ENCODE results near the gene PKIG.

Gene PKIG

GRCh38 chr20:44646641-44647274, 64.4 kb downstream of the PKIG start:
- H3K27ac ChIP-seq: no peak overlapping the region

GRCh38 chr20:44648068-44648467, 65.7 kb downstream of the PKIG start:
- TF ChIP-seq ZFX (IDR thresholded peaks at IDR 0.05) (no peak), CTCF (conservative IDR thresholded peaks at IDR 0.05) (no peak)
- H3K27ac ChIP-seq: no peak overlapping the region

More at GRCh38 chr20:44646641-44647274, 64.4 kb downstream of the PKIG start:
- TF ChIP-seq CTCF (conservative IDR thresholded peaks at IDR 0.05) (no peak), ZFX (IDR thresholded peaks at IDR 0.05) (no peak)

- TF ChIP-seq CTCF (conservative IDR thresholded peaks at IDR 0.05) (no peak), ZFX (IDR thresholded peaks at IDR 0.05) (no peak)
- H3K27ac ChIP-seq: no peak overlapping the region
Observed at GRCh38 chr20:44648579-44648978, 66.2 kb downstream of the PKIG start.

DNA sequence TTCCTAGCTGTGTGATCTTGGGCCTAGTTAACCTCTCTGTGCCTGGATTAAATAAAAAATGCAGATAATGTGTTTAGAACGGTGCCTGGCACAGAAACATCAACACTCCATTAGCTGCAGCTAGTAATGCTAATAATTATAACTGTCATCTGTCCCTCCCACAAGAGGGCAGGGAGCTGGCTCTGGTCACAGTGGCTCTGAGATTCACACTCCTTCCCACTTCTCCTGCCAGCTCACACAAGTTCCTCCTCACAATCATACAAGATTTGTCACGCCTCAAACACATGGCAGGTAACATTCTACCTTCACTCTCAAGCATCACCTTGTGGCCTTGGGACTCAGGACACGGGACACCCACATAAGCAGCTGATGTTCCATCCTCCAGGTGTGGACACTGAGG, 66.7 kb downstream of the PKIG start:
- no peak overlapping the region for H3K27ac ChIP-seq
- TF ChIP-seq ZFX (IDR thresholded peaks at IDR 0.05) (no peak), CTCF (conservative IDR thresholded peaks at IDR 0.05) (no peak)

GRCh38 chr20:44649976-44650375, 67.6 kb downstream of the PKIG start:
- no peak overlapping the region for H3K27ac ChIP-seq
- no peak for TF ChIP-seq ZFX (IDR thresholded peaks at IDR 0.05)
- no peak for TF ChIP-seq CTCF (conservative IDR thresholded peaks at IDR 0.05)

DNA sequence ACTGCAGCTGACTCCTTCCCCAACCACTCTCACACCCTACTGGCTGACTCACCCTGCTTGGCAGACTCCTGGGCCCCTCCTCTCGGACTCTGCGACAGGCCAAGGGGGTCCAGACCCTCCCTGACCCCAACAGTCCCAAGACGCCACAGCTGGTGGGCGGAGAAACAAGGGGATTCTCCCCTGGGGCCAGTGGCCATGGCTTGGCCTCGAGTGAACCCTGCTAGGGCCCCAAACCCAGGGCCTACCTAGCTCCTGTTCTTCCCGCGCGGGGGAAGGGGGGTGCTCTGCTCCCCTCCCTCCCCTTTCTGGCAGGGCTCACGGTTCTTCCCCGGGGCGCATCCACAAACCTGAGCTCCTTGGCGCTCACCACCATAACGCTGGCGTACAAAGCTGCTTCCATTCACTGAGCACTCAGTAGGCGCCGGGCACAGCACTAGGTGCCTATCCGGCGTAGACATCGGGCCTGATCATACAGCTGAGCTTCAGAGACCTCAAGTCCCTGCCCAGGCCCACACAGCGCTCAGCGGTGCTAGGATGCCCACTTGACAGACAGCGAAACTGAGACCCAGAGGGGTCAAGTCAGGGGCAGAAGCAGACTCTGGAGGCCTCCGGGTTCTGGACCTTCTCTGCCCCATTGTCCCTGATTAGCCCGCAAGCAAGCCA, 68.5 kb downstream of the PKIG start:
- peak overlapping the region; percentile 47 for H3K27ac ChIP-seq

More for the DNA sequence above, 68.5 kb downstream of the PKIG start:
- TF ChIP-seq CTCF (conservative IDR thresholded peaks at IDR 0.05): no peak
- TF ChIP-seq ZFX (IDR thresholded peaks at IDR 0.05): no peak

All from C4-2B (cell line).